Measurements from ENCODE around the gene PRRC2B.

DNA sequence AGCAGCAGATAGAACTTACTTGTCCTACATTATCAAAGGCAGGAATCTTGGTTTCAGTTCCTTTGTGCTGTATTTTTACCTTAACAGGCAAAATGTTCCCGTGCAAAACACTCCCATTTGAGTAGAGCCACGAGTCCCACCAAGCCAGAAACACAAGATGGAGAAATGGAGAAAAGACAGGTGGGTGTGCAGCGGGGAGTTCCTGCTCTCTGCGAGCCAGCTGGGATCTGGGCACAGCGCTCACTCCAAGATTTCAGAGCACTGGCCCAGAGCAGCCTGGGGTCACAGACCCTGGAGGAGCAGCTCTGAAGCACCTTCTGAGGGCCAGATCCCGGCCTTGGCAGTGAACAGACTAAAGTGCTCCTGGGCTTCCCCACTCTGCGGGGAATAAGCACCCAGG is 134.3 kb downstream of the PRRC2B start:
- TF ChIP-seq POLR2A (IDR thresholded peaks at IDR 0.05) (no peak), POLR2AphosphoS5 (IDR thresholded peaks at IDR 0.05) (no peak)
- TF ChIP-seq, protein P1, sequence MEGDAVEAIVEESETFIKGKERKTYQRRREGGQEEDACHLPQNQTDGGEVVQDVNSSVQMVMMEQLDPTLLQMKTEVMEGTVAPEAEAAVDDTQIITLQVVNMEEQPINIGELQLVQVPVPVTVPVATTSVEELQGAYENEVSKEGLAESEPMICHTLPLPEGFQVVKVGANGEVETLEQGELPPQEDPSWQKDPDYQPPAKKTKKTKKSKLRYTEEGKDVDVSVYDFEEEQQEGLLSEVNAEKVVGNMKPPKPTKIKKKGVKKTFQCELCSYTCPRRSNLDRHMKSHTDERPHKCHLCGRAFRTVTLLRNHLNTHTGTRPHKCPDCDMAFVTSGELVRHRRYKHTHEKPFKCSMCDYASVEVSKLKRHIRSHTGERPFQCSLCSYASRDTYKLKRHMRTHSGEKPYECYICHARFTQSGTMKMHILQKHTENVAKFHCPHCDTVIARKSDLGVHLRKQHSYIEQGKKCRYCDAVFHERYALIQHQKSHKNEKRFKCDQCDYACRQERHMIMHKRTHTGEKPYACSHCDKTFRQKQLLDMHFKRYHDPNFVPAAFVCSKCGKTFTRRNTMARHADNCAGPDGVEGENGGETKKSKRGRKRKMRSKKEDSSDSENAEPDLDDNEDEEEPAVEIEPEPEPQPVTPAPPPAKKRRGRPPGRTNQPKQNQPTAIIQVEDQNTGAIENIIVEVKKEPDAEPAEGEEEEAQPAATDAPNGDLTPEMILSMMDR (IDR thresholded peaks at IDR 0.05), result no peak

Measured in prostate gland (tissue), 2 donors.